Lung (tissue), 12 donors: ENCODE data around the gene KLHL17. TPM values are rescaled to one million over a fixed set of nuclear protein-coding genes. Genes with fewer than 3 reads are reported as not detected.

Experiments used
- ATAC-seq: fragments of 200-7000 bp; cut with Tn5 transposase; one replicate; pipeline ENCODE4 v1.9.1; 2020; ENCODE audit warnings: moderate number of reproducible peaks; ENCODE audit not compliant: insufficient read depth, low FRiP score
- DNase-seq, 3 donors: peaks; one replicate each; pipeline ENCODE4 v3.0.0-alpha.2; 2013 to 2017
- H3K27ac ChIP-seq, 2 donors: one replicate each; pipeline ENCODE4 v1.5.1; 2013; ENCODE audit warnings: mild to moderate bottlenecking in 2 of 2, moderate library complexity in 2 of 2, control low read depth in 1 of 2, inconsistent platforms in 1 of 2, low read depth in 1 of 2, low read length in 1 of 2
- H3K27me3 ChIP-seq, 3 donors: one replicate each; pipeline ENCODE4 v1.5.1; 2013; ENCODE audit warnings: low read length in 2 of 3; ENCODE audit not compliant: control insufficient read depth in 3 of 3, insufficient read depth in 3 of 3
- H3K36me3 ChIP-seq, 4 donors: one replicate each; pipeline ENCODE4 v1.5.1; 2013; ENCODE audit warnings: low read length in 4 of 4, mild to moderate bottlenecking in 1 of 4, moderate library complexity in 1 of 4; ENCODE audit not compliant: control insufficient read depth in 4 of 4, insufficient read depth in 4 of 4
- H3K4me1 ChIP-seq, 5 donors: one replicate each; pipeline ENCODE4 v1.5.1; 2013; ENCODE audit warnings: low read length in 5 of 5, mild to moderate bottlenecking in 2 of 5, moderate library complexity in 1 of 5; ENCODE audit not compliant: control insufficient read depth in 5 of 5, insufficient read depth in 5 of 5
- H3K4me3 ChIP-seq: one replicate; pipeline ENCODE4 v1.5.1; 2013; ENCODE audit warnings: mild to moderate bottlenecking, control low read depth, moderate library complexity
- H3K9ac ChIP-seq, 2 donors: one replicate each; pipeline ENCODE4 v1.5.1; 2013; ENCODE audit warnings: low read length in 2 of 2, control low read depth in 1 of 2; ENCODE audit not compliant: insufficient read depth in 1 of 2
- H3K9me3 ChIP-seq, 4 donors: one replicate each; pipeline ENCODE4 v1.5.1; 2013; ENCODE audit warnings: low read length in 3 of 4, mild to moderate bottlenecking in 1 of 4, moderate library complexity in 1 of 4; ENCODE audit not compliant: control insufficient read depth in 4 of 4, insufficient read depth in 3 of 4
- whole genome bisulfite sequencing, 2 donors: extraction: QIAGEN DNeasy Blood & Tissue Kit; methylation state at CpG; one replicate each; pipeline ENCODE4 v1.1.7; 2013; 5-methylcytosine and 5-hydroxymethylcytosine counted together
- polyA plus RNA-seq, 2 donors: library from polyadenylated mRNA; stranded (reverse); fragments of 200-250 nt; gene quantifications; one replicate each; pipeline ENCODE4 v1.2.1, GENCODE V29; 2013
- total RNA-seq, 2 donors: library from RNA; depleted of rRNA in 1 of 2; stranded (reverse); fragments of >200 nt in 1 of 2; gene quantifications; one replicate each; pipeline ENCODE4 v1.2.1, GENCODE V29; 2014 to 2021
- TF ChIP-seq, protein P1 (sequence below): IDR thresholded peaks from 2 replicates; pipeline ENCODE4 v1.5.1; 2012; ENCODE audit warnings: mild to moderate bottlenecking; ENCODE audit errors: control extremely low read depth, extremely low read depth
- donor health status: control.
- donor health status: control.
- donor health status: Bipolar disorder and iron deficiency.
- donor health status: healthy.
- donor health status: DM: yes; HTN: yes; CAD: no.

Gene KLHL17
- total and polyA plus RNA-seq, 4 donors = 10.0 to 15.2 (median 13.0) TPM

- peaks cover 0 to 9% (median 0%) of the 10 kb centered on the region in 4 donors for H3K36me3 ChIP-seq
- TF ChIP-seq, protein P1, sequence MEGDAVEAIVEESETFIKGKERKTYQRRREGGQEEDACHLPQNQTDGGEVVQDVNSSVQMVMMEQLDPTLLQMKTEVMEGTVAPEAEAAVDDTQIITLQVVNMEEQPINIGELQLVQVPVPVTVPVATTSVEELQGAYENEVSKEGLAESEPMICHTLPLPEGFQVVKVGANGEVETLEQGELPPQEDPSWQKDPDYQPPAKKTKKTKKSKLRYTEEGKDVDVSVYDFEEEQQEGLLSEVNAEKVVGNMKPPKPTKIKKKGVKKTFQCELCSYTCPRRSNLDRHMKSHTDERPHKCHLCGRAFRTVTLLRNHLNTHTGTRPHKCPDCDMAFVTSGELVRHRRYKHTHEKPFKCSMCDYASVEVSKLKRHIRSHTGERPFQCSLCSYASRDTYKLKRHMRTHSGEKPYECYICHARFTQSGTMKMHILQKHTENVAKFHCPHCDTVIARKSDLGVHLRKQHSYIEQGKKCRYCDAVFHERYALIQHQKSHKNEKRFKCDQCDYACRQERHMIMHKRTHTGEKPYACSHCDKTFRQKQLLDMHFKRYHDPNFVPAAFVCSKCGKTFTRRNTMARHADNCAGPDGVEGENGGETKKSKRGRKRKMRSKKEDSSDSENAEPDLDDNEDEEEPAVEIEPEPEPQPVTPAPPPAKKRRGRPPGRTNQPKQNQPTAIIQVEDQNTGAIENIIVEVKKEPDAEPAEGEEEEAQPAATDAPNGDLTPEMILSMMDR = no peak
- DNase-seq = no peak
- H3K9ac ChIP-seq = no peak within 1 kb of the TSS
- peak within 1 kb of the TSS in 1 of 2 donors; percentile 49 for H3K27ac ChIP-seq
- peak; percentile 63 for ATAC-seq
- peaks cover 0 to 16% (median 0%) of the 10 kb centered on the region in 5 donors for H3K4me1 ChIP-seq
- 3 to 5% methylated on average over 29 to 31 of the region's 31 CpGs for WGBS, 2 donors
- peaks cover 0 to 35% (median 16%) of the 10 kb centered on the region in 3 donors for H3K27me3 ChIP-seq
- H3K9me3 ChIP-seq = no peaks in the 10 kb centered on the region
- peak within 1 kb of the TSS; percentile 59 for H3K4me3 ChIP-seq
Observed at GRCh38 chr1:966135-966703, 5.8 kb downstream of the KLHL17 start, which contains the start of gene PLEKHN1. Gene PLEKHN1, plus strand, starts transcription at chr1:966482. Its CDS starts 50 bp downstream, at chr1:966532.

DNA sequence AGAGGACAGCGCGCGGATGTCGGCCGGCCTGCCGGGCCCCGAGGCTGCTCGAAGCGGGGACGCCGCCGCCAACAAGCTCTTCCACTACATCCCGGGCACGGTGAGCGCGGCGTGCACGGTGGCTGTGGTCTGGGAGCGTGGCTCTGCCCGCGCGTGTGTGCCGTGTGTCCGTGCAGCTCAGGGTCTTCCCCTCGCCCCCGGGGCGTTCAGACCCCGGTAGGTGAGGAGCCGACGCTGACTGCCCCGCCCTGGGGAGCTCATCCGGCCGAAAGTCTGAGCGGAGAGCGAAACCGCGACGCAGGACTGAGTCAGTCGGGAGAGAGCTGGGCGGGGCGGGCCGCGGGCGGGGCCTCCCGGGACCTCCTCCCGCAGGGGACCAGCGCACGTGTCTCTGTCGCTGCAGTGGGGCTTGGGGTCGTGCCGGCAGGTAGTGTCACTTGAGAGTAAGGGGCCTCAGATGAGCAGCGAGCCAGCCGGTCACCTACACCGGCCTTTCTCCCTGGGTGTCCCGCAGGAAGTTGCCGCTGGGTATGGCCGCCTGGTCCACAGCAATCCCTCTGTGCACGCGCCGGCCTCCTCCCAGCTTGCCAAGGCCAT, 6.4 kb downstream of the KLHL17 start:
- ATAC-seq = peak; percentile 85
- WGBS, 2 donors = 1% methylated on average over 48 to 60 of the region's 60 CpGs
- H3K9ac ChIP-seq = no peak overlapping the region
- peaks cover 0 to 9% (median 0%) of the 10 kb centered on the region in 4 donors for H3K36me3 ChIP-seq
- TF ChIP-seq, protein P1 = no peak
- DNase-seq = peak; percentile 35 to 59 (median 57)
- H3K27ac ChIP-seq = peak overlapping the region in 1 of 2 donors; percentile 49
- H3K4me3 ChIP-seq = peak overlapping the region; percentile 59
- H3K4me1 ChIP-seq = peaks cover 0 to 13% (median 0%) of the 10 kb centered on the region in 5 donors
- peaks cover 0 to 41% (median 16%) of the 10 kb centered on the region in 3 donors for H3K27me3 ChIP-seq
- no peaks in the 10 kb centered on the region for H3K9me3 ChIP-seq

DNA sequence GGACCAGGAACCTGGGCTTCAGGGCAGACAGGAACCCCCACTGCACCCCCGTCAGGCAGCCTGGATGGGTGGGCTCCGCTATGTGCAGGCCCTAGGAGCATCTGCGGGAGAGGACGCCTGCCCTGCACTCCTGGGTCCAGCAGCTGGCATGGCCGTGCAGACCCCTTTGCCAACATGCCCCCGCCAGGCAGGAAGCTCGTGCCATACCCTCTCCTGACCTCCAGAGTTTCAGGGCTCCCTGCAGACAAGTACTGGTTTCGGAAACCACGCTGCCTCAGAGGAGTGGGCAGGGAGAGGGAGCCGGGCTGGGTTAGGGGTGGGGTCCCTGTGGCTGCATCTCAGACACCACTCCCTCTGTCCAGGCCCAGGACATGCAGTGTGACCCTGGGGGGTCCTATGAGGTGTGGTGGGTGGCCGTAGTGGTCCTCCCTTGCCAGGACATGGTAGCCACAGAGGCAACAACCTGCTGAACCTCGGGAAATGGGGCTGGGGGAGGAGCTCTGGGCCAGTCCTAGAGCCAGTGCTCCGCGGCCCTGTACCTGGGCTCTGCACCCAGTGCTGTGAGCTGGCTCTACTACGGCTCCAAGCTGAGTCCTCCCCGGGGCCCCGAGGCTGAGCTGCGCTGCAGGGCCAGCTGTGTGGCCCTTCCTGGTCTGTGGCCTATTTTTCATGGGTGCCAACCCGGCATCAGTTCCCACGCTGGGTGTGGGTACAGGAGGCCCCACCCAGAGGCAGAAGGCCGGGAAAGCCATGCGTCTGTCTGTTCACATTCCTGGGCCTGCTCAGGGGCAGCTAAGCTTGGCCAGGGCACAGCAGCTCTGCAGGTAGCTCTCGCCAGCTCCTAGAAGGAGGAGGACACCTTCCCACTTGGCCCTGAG, 7.3 kb downstream of the KLHL17 start:
- Histone ChIP-seq H3K36me3 (peaks cover 0 to 9% (median 0%) of the 10 kb centered on the region in 4 donors), H3K9ac (no peak overlapping the region), H3K4me1 (peaks cover 0 to 13% (median 0%) of the 10 kb centered on the region in 5 donors), H3K27ac (no peak overlapping the region), H3K4me3 (no peak overlapping the region), H3K9me3 (no peaks in the 10 kb centered on the region), H3K27me3 (peaks cover 0 to 48% (median 16%) of the 10 kb centered on the region in 3 donors)
- ATAC-seq (no peak), DNase-seq (no peak)
- TF ChIP-seq, protein P1 = no peak
- 70% methylated on average over 19 to 23 of the region's 23 CpGs for WGBS, 2 donors
